Activated CD4-positive, CD25-positive, alpha-beta regulatory T cell treated with anti-CD3 and anti-CD28 coated beads, Interleukin-2, amount 50 U/mL, for 16 hours (primary cell): ENCODE data around the gene ALLC.
"Not testable (repeated sequence)": the region's sequence is repeated elsewhere in the genome, so short reads cannot be mapped to it uniquely, and the experiment has no call there.

Experiments used
- DNase-seq: peaks from one replicate; pipeline ENCODE4 v3.0.0-alpha.2; 2020; ENCODE audit warnings: low read depth, low spot score

ALLC gene

DNA sequence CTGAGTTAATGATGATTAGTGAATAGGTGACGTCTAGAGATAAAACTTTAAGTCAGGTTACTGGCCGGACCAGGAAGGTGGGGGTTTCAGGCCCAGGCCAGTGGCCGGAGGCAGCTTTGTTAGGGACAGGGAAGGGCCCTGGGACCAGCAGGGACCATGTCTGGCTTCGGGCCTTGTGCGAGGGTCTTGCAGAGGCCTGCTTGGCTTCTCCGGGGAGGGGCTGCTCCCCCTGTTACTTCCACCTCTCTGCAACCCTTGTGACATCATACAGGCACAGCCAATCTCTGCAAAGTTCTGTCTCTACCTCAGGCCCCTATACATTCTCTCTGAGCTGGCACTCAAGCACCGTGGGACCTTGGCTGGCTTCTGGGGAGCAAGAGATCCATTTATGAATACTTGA is at the start of gene ALLC:
ALLC (plus strand) TSS at position 320 of the 400 bp plus-strand sequence. CDS start 12,958 bp downstream, outside the sequence.
- no peak for DNase-seq

DNA sequence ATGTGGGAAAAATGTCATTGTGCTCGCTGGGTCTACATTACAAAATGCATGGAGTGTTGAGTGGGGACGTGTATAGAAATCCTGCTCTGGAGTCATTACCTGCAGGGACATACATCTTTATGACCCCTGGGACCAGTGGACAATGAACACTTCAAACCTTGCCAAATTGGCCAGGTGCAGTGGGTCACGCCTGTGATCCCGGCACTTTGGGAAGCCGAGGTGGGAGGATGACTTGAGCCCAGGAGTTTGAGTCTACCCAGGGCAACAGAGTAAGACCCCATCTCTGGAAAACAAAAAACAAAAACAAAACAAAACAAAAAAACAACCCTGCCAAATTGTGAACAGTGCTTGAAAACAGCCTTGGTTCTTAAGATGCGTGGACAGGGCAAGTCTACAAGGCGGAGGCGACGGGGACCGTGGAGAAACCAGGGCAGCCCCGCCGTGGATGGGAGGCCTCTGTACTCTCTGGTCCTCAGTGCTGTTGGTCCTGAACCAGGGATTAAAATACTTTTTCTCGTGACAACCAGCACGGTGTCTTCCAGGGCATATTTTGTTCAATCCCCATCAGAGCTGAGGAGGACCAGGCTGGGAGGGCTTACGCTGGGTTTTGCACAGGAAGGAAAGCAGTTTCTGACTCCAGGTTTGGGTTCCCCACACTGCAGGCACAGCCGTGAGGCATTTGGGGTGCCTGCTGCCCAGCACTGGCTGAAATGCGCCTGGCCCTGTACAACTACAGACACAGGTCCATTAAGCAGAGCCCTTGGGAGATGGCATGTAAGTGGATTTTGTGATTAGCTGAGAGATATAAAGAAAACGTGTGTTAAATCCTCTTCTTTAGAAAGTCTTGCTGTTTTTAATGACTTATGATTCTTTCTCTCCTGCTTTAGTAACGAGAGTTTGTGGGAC is 49.4 kb upstream of the ALLC start:
- no peak for DNase-seq

GRCh38 chr2:3609279-3609673 is 48.7 kb upstream of the ALLC start:
- DNase-seq = not testable (repeated sequence)

DNA sequence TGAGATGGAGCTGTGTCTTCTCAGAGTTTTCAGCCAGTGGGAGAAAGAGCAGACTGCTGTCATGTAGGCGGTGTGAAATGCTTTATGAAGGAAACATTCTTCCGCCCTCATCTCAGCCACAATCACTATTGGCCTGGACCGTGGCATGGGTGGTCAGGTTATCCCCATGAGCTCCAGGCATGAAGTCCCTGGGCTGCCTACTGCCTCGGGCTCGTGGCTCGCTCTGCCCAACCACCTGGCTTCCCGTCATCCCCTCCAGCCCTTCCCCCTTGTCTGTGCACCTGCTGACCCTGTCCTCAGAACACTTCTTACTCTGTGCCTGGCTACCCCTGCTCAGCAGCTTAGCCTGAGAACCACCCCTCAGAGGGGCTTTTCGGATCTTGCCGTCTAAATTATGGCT is 47.6 kb upstream of the ALLC start:
- DNase-seq = no peak

- DNase-seq = no peak
These were observed 47.0 kb upstream of the ALLC start for GRCh38 chr2:3610881-3611505.

- DNase-seq = no peak
These were observed 46.4 kb upstream of the ALLC start for GRCh38 chr2:3611589-3611988.

DNA sequence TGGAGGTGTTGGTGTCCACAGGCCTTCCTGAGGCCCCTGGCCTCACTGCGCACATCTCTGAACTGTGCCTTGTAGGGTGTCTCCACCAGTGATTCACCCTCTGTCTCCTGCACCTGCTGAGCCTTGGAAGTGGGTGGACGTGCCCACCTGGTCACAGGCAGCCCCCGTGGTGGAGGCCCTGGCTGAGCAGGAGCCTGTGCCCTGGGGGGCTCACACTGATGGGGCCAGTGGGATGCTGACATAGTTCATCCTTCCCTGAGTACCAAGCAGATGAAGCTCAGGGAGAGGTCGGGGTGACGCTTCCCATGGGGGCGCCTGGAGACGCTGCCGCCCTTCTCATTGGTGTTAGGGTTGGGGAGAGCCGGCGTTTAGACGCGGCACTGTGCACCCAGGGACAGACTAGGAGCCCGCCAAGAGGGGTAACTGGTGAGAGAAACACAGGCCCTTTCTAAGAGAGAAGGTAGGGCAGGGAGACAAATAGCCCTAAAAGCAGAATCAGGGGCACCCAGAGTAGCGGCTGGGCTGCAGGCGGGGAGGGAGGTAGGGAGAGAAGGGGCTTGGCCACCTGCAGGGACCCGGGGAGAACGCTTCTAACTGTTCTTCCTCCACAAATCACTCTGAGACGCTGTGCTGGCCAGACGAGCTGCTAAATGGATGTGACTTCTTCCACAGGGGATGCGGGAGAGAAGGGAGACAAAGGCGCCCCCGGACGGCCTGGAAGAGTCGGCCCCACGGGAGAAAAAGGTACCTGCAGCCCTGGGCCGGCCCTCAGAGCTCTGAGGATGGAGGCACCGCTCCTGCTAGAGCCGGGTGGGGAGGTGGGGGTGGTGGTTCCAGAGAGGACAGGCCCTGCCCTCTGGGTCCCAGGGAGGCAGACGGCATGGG is 45.1 kb upstream of the ALLC start:
- no peak for DNase-seq

DNA sequence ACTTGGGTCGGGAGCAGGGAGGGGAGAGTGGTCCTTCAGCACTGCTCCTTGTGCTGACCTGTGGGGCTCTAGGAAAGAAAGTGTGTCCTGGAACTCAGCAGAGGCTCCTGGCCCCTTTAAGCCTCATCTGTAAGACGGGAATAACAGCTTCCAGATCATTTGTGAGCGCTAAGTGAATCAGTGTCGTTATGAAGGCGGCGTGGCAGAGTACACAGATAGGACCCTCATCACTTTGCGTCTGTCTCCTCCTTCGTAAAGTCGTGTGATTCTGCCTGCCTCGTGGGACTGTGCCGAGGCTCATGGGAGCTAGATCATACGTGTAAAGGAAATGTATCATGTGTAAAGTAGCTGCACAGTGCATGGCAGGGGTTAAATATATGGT is 44.5 kb upstream of the ALLC start:
- no peak for DNase-seq

GRCh38 chr2:3614743-3615142 is 43.3 kb upstream of the ALLC start:
- not testable (repeated sequence) for DNase-seq

- not testable (repeated sequence) for DNase-seq
These were observed 42.3 kb upstream of the ALLC start for GRCh38 chr2:3615541-3616200.

- DNase-seq = not testable (repeated sequence)
These were observed 41.4 kb upstream of the ALLC start for GRCh38 chr2:3616435-3617197.

DNA sequence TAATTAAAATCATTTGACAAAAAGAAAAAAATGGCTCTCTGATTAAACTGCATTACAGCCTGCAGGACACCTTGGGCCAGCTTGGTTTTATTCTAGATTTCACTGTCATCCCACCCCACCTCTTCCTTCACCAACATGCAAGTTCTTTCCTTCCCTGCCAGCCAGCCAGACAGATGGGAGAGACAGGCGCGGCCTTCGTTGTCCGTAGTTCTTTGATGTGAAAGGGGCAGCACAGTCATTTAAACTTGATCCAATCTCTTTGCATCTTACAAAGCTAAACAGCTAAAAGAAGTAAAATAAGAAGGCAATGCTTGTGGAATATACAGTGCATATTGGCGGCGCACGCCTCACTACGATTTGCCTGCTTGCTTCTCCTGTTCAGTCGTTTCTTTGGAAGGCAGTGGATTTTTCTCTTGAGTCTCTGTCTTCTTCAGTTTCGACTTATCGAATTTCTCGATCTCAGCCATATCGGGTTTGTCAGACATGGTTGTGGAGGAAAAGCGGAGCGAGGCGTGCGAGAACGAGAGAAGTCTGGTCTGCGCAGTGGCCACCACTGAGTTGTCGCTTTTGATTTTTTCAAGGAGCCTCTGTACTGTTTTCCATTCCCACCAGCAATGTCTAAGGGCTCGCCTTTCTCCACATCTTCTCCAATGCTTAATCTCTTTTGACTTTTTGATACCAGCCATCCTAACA is 40.7 kb upstream of the ALLC start:
- no peak for DNase-seq

- DNase-seq = no peak
These were observed 39.6 kb upstream of the ALLC start for GRCh38 chr2:3618367-3618766.

- no peak for DNase-seq
These were observed 39.0 kb upstream of the ALLC start for GRCh38 chr2:3619033-3619432.

DNA sequence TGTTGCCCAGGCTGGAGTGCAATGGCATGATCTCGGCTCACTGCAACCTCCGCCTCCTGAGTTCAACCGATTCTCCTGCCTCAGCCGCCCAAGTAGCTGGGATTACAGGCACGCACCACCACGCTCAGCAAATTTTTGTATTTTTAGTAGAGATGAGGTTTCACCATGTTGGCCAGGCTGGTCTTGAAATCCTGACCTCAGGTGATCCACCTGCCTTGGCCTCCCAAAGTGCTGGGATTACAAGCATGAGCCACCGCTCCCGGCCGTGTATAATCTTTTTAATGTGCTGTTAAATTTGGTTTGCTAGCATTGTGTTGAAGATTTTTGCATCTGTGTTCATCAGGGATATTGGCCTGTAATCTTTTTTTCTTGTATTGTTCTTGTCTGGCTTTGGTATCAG is 38.3 kb upstream of the ALLC start:
- DNase-seq = not testable (repeated sequence)

DNA sequence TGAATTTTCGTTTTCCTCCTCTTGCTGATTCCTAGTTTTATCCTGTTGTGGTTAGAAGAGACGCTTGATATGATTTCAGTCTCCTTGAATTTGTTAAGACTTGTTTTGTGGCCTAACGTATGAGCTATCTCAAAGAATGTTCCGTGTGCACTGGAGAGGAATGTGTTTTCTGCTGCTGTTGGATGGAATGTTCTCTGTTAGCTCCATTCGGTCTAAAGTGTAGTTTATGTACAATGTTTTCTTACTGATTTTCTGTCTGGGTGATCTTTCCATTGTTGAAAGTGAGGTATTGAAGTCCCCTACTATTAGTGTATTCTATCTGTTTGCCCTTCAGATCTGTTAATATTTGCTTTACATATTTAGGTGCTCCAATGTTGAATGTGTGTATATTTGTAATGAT is 37.2 kb upstream of the ALLC start:
- no peak for DNase-seq

- DNase-seq = no peak
These were observed 35.0 kb upstream of the ALLC start for GRCh38 chr2:3622967-3623366.

GRCh38 chr2:3624059-3624794 is 33.8 kb upstream of the ALLC start:
- DNase-seq = no peak

DNA sequence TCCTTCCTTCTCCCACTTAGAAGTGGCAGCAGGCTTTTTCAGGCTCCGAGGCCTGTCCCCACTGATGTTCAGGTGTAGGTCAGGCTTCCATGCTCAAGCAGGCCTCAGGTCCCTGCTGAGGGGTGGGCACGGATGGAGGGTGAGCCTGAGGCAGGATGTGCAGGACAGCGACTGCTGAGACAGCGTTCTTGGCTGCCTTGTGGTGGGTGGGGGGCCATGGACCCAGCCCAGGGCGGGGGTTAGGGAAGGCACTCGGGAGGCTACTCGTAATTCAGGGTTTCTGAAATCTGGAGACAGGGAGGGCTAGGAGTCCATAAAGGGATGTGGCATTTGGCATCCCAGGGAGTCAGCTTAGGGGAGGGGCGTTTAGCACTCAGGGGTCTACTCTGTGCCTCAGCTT is 32.8 kb upstream of the ALLC start:
- no peak for DNase-seq
